GM23338 (cell line): ENCODE measurements around the gene USP27X. TPM values are rescaled to one million over a fixed set of nuclear protein-coding genes. Genes with fewer than 3 reads are reported as not detected.

Experiments used
- ATAC-seq: fragments of 200-7000 bp; cut with Tn5 transposase; 3 replicates; pipeline ENCODE4 v1.9.1; 2020
- DNase-seq: peaks from one replicate; pipeline ENCODE4 v3.0.0-alpha.2; 2015; ENCODE audit warnings: low spot score
- H2AFZ ChIP-seq: fragments of 200-600 bp; sonication (generic); 2 replicates; pipeline ENCODE4 v1.8.0; 2016; ENCODE audit warnings: antibody characterized with exemption, mild to moderate bottlenecking, moderate library complexity
- H3F3A ChIP-seq: fragments of 200-600 bp; sonication (generic); replicated peaks from 2 replicates; pipeline ENCODE4 v1.8.0; 2017; ENCODE audit warnings: antibody characterized with exemption, mixed run types, low read depth
- H3K27ac ChIP-seq: fragments of 200-600 bp; sonication (generic); 2 replicates; pipeline ENCODE4 v1.6.1; 2016; ENCODE audit warnings: low read depth
- H3K27me3 ChIP-seq: fragments of 200-600 bp; sonication (generic); 2 replicates; pipeline ENCODE4 v1.8.0; 2016; ENCODE audit warnings: mild to moderate bottlenecking, mixed run types, moderate library complexity; ENCODE audit not compliant: insufficient read depth
- H3K36me3 ChIP-seq: fragments of 200-600 bp; sonication (generic); 2 replicates; pipeline ENCODE4 v1.8.0; 2016; ENCODE audit warnings: mild to moderate bottlenecking; ENCODE audit not compliant: insufficient read depth
- H3K4me1 ChIP-seq: fragments of 200-600 bp; sonication (generic); 2 replicates; pipeline ENCODE4 v1.8.0; 2016; ENCODE audit warnings: mild to moderate bottlenecking, moderate library complexity; ENCODE audit not compliant: insufficient read depth
- H3K4me2 ChIP-seq: fragments of 200-600 bp; sonication (generic); 2 replicates; pipeline ENCODE4 v1.7.1; 2017; ENCODE audit warnings: mixed run types
- H3K4me3 ChIP-seq: fragments of 200-600 bp; sonication (generic); 2 replicates; pipeline ENCODE4 v1.6.1; 2016; ENCODE audit warnings: mixed run types
- H3K79me2 ChIP-seq: fragments of 200-600 bp; sonication (generic); replicated peaks from 2 replicates; pipeline ENCODE4 v1.8.0; 2017; ENCODE audit warnings: mild to moderate bottlenecking; ENCODE audit not compliant: insufficient read depth
- H3K9me2 ChIP-seq: fragments of 200-600 bp; sonication (generic); 2 replicates; pipeline ENCODE4 v1.8.0; 2017; ENCODE audit not compliant: insufficient read depth
- H4K20me1 ChIP-seq: fragments of 200-600 bp; sonication (generic); replicated peaks from 2 replicates; pipeline ENCODE4 v1.8.0; 2017; ENCODE audit warnings: mild to moderate bottlenecking; ENCODE audit not compliant: insufficient read depth
- H3K27ac Mint-ChIP-seq: 2 replicates; pipeline ENCODE4 v1.8.0; 2020; ENCODE audit warnings: inconsistent platforms, mild to moderate bottlenecking, moderate library complexity, mixed read lengths
- H3K27me3 Mint-ChIP-seq: 3 replicates; pipeline ENCODE4 v1.8.0; 2022; ENCODE audit warnings: low read depth, mild to moderate bottlenecking, moderate library complexity, mixed read lengths, inconsistent platforms; ENCODE audit not compliant: insufficient read depth, poor library complexity
- H3K36me3 Mint-ChIP-seq: 3 replicates; pipeline ENCODE4 v1.8.0; 2021; ENCODE audit warnings: low read depth, mild to moderate bottlenecking, inconsistent platforms, moderate library complexity, mixed read lengths
- H3K4me1 Mint-ChIP-seq: 3 replicates; pipeline ENCODE4 v1.8.0; 2020; ENCODE audit warnings: mild to moderate bottlenecking, inconsistent platforms, mixed read lengths
- H3K4me3 Mint-ChIP-seq: 3 replicates; pipeline ENCODE4 v1.8.0; 2021; ENCODE audit warnings: moderate library complexity, mild to moderate bottlenecking, inconsistent platforms, mixed read lengths
- H3K9me3 Mint-ChIP-seq: 3 replicates; pipeline ENCODE4 v1.8.0; 2020; ENCODE audit warnings: moderate library complexity, mild to moderate bottlenecking, inconsistent platforms, mixed read lengths
- EZH2 ChIP-seq: fragments of 200-600 bp; sonication (generic); IDR thresholded peaks from one replicate; pipeline ENCODE4 v1.8.0; 2017; ENCODE audit warnings: antibody characterized with exemption, mild to moderate bottlenecking, low read depth; ENCODE audit not compliant: unreplicated experiment
- JUNB ChIP-seq: IDR thresholded peaks from one replicate; pipeline ENCODE4 v1.6.1; 2016; ENCODE audit warnings: antibody characterized with exemption; ENCODE audit not compliant: unreplicated experiment
- NANOG ChIP-seq: IDR thresholded peaks from 2 replicates; pipeline ENCODE4 v1.6.1; 2016; ENCODE audit warnings: antibody characterized with exemption, borderline replicate concordance
- POLR2AphosphoS5 ChIP-seq: IDR thresholded peaks from 2 replicates; pipeline ENCODE4 v1.6.1; 2016; ENCODE audit warnings: antibody characterized with exemption, low read depth
- STAT1 ChIP-seq: IDR thresholded peaks from one replicate; pipeline ENCODE4 v1.6.1; 2016; ENCODE audit warnings: antibody characterized with exemption; ENCODE audit not compliant: unreplicated experiment
- ZNF114 ChIP-seq: fragments of 250-450 bp; sonication (Bioruptor Pico); IDR thresholded peaks from 2 replicates; pipeline ENCODE4 v1.5.0; 2020; ENCODE audit warnings: mild to moderate bottlenecking, moderate library complexity
- long read RNA-seq: library from polyadenylated mRNA; unstranded; transcript quantifications from one replicate; pipeline ENCODE4 v2.0.0, GENCODE V29; 2020; ENCODE audit not compliant: unreplicated experiment
- polyA plus RNA-seq: library from polyadenylated mRNA; unstranded; fragments of >200 nt; fragmentation: Nextera tagmentation; extraction: Ambion mirVana; gene quantifications from 2 replicates; pipeline ENCODE4 v1.2.1, GENCODE V29; 2016
- total RNA-seq: library from RNA; depleted of rRNA; stranded (reverse); fragments of >200 nt; shearing (Covaris generic); gene quantifications from 2 replicates; pipeline ENCODE4 v1.2.3, GENCODE V29; 2014; rRNA removed
- TF ChIP-seq, protein P1 (sequence below), 2 experiments: fragments of 200-600 bp in 1 of 2; sonication (generic) in 1 of 2; conservative IDR thresholded peaks; 2 replicates each; pipeline versions ENCODE4 v1.5.1 to v1.6.1; 2016 to 2017; ENCODE audit warnings: antibody characterized with exemption in 2 of 2, low read depth in 2 of 2, mild to moderate bottlenecking in 2 of 2, moderate library complexity in 1 of 2

USP27X gene
- total RNA-seq: 3.7 and 5.0 TPM in 2 replicates
- polyA plus RNA-seq: 1.1 and 1.3 TPM in 2 replicates
- long read RNA-seq: 0 reads

DNA sequence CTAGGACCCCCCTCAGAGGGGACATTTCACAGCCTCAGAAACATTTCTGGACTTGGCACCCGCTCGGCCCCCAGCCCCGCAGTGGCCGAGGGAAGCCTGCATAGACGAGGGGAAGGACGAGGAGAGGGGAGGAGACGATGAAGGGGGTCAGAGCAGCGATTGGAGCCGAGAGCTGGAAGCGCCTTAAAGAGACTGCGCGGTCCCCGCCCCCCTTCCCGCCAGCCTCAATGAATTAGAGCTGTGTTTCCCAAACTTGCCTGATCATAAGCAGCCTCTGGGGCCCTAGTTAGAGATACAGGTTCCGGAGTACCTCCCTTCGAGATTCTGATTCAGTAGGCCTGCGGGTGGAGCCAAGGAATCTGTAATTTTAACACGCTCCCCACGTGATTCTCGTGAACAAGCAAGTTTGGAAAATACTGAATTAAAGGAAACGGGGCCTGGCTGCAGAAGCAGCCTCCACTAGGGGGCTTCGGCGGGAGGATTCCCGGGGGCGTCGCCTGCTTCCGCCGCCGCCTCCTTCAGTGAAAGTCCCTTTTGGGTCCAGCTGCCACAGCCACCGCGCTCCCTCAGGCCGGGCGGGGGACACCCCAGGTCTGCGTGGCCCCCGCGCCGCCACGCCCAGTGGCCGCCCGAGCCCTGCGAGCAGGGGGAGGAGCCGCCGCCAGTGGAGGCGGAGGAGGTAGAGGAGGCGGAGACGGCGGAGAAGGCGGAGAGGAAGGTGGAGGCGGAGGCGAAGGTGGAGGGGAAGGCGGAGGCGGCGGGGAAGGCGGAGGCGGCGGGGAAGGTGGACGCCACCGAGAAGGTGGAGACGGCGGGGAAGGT is at the start of gene USP27X:
TSS of gene USP27X (plus strand) at position 651 of the 822 bp plus-strand sequence. CDS start 824 bp downstream, outside the sequence.
- peak; percentile 84 for ATAC-seq

GRCh38 chrX:49838374-49838773 is 40.9 kb upstream of the USP27X start:
- Histone ChIP-seq H3K4me2 (no peak overlapping the region), H3K27ac (no peak overlapping the region), H2AFZ (no peak overlapping the region), H3F3A (no peaks in the 10 kb centered on the region), H3K36me3 (no peaks in the 10 kb centered on the region), H3K9me2 (no peaks in the 10 kb centered on the region), H3K4me3 (no peak overlapping the region), H4K20me1 (no peaks in the 10 kb centered on the region), H3K27me3 (no peaks in the 10 kb centered on the region), H3K79me2 (no peaks in the 10 kb centered on the region), H3K4me1 (no peaks in the 10 kb centered on the region)
- no peak overlapping the region for H3K4me3 Mint-ChIP-seq
- DNase-seq (peak; percentile 51), ATAC-seq (peak; percentile 75)
- H3K27me3 Mint-ChIP-seq: no peaks in the 10 kb centered on the region
- no peak overlapping the region for H3K27ac Mint-ChIP-seq
- TF ChIP-seq ZNF114 (CRISPR knock-in tag) (no peak), JUNB (no peak), STAT1 (no peak), POLR2AphosphoS5 (no peak), EZH2 (no peak)
- TF ChIP-seq, protein P1, sequence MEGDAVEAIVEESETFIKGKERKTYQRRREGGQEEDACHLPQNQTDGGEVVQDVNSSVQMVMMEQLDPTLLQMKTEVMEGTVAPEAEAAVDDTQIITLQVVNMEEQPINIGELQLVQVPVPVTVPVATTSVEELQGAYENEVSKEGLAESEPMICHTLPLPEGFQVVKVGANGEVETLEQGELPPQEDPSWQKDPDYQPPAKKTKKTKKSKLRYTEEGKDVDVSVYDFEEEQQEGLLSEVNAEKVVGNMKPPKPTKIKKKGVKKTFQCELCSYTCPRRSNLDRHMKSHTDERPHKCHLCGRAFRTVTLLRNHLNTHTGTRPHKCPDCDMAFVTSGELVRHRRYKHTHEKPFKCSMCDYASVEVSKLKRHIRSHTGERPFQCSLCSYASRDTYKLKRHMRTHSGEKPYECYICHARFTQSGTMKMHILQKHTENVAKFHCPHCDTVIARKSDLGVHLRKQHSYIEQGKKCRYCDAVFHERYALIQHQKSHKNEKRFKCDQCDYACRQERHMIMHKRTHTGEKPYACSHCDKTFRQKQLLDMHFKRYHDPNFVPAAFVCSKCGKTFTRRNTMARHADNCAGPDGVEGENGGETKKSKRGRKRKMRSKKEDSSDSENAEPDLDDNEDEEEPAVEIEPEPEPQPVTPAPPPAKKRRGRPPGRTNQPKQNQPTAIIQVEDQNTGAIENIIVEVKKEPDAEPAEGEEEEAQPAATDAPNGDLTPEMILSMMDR (conservative IDR thresholded peaks at IDR 0.05; ENCODE audit: low read depth in 2 of 2): peak; percentile 67 to 82
- H3K9me3 Mint-ChIP-seq: no peaks in the 10 kb centered on the region
- H3K4me1 Mint-ChIP-seq: no peaks in the 10 kb centered on the region; the same call in 2 of the 3 replicates
- H3K36me3 Mint-ChIP-seq: no peaks in the 10 kb centered on the region

More for the DNA sequence above, at the start of gene USP27X:
- Mint-ChIP-seq H3K4me3 (peak within 1 kb of the TSS; percentile 81), H3K27ac (no peak within 1 kb of the TSS), H3K9me3 (no peaks in the 10 kb centered on the region), H3K36me3 (peaks cover 4% of the 10 kb centered on the region; the same call in 1 of the 3 replicates), H3K4me1 (peaks cover 10% of the 10 kb centered on the region; the same call in 2 of the 3 replicates), H3K27me3 (peaks cover 2% of the 10 kb centered on the region)
- H3K27me3 ChIP-seq: 0 out of 2 replicates have a peak, but pooled peaks cover 2% of the 10 kb centered on the region
- peak within 1 kb of the TSS; percentile 78 for H3K4me2 ChIP-seq
- no peaks in the 10 kb centered on the region; the same call in 1 of the 2 replicates for H3K4me1 ChIP-seq
- H3K9me2 ChIP-seq: no peaks in the 10 kb centered on the region
- DNase-seq: peak; percentile 74
- H3F3A ChIP-seq: no peaks in the 10 kb centered on the region
- H3K27ac ChIP-seq: peak within 1 kb of the TSS; percentile 79; the same call in 1 of the 2 replicates
- no peaks in the 10 kb centered on the region for H3K36me3 ChIP-seq
- TF ChIP-seq POLR2AphosphoS5: peak; percentile 39; the same call in 1 of the 2 replicates
- no peak for TF ChIP-seq NANOG
- TF ChIP-seq, protein P1 (conservative IDR thresholded peaks at IDR 0.05; ENCODE audit: low read depth in 2 of 2): peak; percentile 26 to 61; a peak in 3 of 4 replicates
- H2AFZ ChIP-seq: peak within 1 kb of the TSS; percentile 96
- H3K4me3 ChIP-seq: peak within 1 kb of the TSS; percentile 71
- H4K20me1 ChIP-seq: no peaks in the 10 kb centered on the region
- H3K79me2 ChIP-seq: no peaks in the 10 kb centered on the region
